ENCODE data around the gene ACKR2.
A peak's percentile ranks its signal among the peaks of the same experiment; 100 is the strongest.
"Not testable (repeated sequence)": the region's sequence is repeated elsewhere in the genome, so short reads cannot be mapped to it uniquely, and the experiment has no call there.

The ACKR2 gene

GRCh38 chr3:42802876-42803413, 6.3 kb upstream of the ACKR2 start:
- no peak for DNase-seq

- DNase-seq: peak; percentile 74
Observed at GRCh38 chr3:42803414-42804105, 5.7 kb upstream of the ACKR2 start.

- peak; percentile 98 for DNase-seq
Observed at GRCh38 chr3:42804106-42804830, 5.0 kb upstream of the ACKR2 start, which contains the start of gene HIGD1A. HIGD1A (minus strand) TSS chr3:42804490; CDS start chr3:42794253, 10,237 bp downstream.

GRCh38 chr3:42804831-42805132, 4.5 kb upstream of the ACKR2 start:
- DNase-seq: no peak

GRCh38 chr3:42805141-42805821, 4.0 kb upstream of the ACKR2 start:
- peak; percentile 26 for DNase-seq

GRCh38 chr3:42807929-42808328, 1.3 kb upstream of the ACKR2 start:
- no peak for DNase-seq

- not testable (repeated sequence) for DNase-seq
Observed at GRCh38 chr3:42810706-42811105, 1.5 kb downstream of the ACKR2 start.

- peak; percentile 60 for DNase-seq
Observed at GRCh38 chr3:42811118-42811883, 2.1 kb downstream of the ACKR2 start.

GRCh38 chr3:42814246-42814645, 5.0 kb downstream of the ACKR2 start:
- no peak for DNase-seq

- peak; percentile 92 for DNase-seq
Observed at GRCh38 chr3:42814914-42815507, 5.8 kb downstream of the ACKR2 start.

- DNase-seq: no peak
Observed at GRCh38 chr3:42815826-42816225, 6.6 kb downstream of the ACKR2 start.

GRCh38 chr3:42819351-42819965, 10.2 kb downstream of the ACKR2 start:
- no peak for DNase-seq

GRCh38 chr3:42820746-42821051, 11.5 kb downstream of the ACKR2 start:
- no peak for DNase-seq

- no peak for DNase-seq
Observed at GRCh38 chr3:42822828-42823227, 13.6 kb downstream of the ACKR2 start.

GRCh38 chr3:42823351-42823750, 14.1 kb downstream of the ACKR2 start:
- DNase-seq: no peak

GRCh38 chr3:42826141-42826540, 16.9 kb downstream of the ACKR2 start:
- DNase-seq: no peak

GRCh38 chr3:42827023-42827422, 17.8 kb downstream of the ACKR2 start:
- no peak for DNase-seq

GRCh38 chr3:42827654-42828053, 18.4 kb downstream of the ACKR2 start:
- DNase-seq: no peak

GRCh38 chr3:42829083-42829627, 19.9 kb downstream of the ACKR2 start:
- no peak for DNase-seq

GRCh38 chr3:42829628-42830436, 20.6 kb downstream of the ACKR2 start:
- DNase-seq: no peak

All from hematopoietic multipotent progenitor cell treated with erythropoietin and hydrocortisone succinate and interleukin-3 and kit ligand, for 6 days (in vitro differentiated cells).